ENCODE results near the gene NTRK2.

The NTRK2 gene

DNA sequence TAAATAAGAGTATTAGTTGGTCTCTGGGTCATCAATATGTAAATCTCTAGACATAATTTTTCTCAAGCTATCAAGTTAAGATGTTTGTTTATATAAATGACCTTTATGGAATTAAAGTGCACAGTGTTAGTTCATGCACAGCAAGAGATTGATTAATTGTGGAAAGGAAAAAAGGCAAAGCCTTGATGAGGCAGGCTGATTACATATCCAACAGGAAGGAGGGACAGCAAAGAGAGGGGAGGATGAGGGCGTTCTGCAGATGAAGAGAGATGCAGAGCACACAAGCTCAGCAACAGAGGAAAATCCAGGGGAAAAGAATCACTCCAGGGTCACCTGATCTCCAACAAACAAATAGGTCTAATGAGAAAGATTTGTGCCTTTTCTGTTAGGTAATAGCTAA lies 16.5 kb downstream of the NTRK2 start:
- no peak for DNase-seq

DNA sequence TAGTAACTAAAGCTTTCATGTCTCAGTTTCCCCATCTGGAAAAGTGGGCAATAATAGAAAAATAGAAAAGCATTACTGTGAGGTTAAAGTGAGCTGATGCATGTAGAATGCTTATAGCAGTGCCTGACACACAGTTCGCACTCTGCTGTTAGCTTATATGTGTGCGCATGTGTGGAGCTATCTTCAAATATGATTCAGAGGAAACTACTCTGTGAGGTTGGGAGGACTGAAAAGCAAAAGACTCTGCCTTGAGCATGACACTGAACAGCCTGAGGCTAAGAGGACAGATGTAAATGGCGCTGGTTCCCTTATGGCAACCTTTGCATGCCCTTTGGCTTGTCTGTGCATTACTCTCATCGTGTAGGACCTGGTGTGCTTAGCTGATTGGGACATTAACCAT lies 19.4 kb downstream of the NTRK2 start:
- DNase-seq, result no peak

DNA sequence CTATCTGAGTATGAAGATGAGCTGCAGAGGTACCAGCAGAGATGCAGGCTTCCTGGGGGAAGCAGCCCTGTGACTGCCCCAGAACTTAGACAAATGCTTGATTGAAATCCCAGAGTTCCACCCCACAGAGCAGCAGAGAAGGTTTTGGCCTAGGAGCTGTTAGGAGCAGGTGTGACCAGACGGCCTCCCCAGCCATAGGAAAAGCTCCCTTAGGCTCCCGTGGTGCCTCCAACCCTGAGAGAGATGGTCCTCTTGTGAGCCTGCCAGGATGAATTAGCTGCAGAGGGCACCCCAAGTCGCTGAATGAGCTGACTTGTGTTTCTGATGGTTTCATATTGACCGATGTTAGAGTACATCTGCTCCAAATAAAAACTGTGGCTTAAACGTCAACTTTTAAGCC lies 22.1 kb downstream of the NTRK2 start:
- no peak for DNase-seq

DNA sequence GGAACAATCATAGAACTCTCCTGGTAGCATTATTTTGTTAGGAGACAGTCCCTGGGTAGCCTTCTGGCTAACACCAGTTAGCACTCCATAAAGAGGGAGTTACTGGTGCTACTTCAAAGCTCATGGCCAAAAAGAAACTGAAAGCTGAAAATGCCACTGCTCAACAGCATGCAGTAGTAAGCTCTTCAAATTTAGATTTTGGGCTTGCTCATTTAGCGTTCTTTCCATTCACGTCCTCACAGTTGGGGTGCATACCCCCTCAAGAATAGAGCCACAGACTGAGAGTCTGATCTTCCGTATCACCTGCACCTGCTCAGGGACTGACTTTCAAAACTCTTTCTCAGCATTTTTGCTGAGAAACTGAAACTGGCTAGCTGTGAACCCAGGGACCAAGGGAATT lies 24.7 kb downstream of the NTRK2 start:
- DNase-seq, result no peak

DNA sequence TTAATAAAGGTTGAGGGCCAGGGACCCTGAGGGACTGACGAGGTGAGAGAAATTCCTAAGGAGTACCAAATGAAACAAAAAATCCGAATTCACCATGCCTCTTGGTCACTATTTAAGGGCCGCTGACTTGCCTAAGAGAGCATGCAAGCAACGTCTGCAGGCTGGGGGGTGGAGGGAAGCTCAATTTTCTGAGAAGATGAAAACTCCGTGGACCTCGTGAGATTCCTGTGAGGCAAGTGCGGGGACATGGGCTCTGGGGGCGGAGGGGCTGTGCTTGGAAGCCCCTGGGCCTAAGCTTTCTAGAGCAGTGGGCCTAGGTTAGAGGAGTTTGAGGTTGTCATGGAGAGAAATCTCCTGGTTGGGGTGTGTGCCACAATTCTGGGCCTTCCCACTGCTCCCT lies 27.5 kb downstream of the NTRK2 start:
- no peak for DNase-seq

DNA sequence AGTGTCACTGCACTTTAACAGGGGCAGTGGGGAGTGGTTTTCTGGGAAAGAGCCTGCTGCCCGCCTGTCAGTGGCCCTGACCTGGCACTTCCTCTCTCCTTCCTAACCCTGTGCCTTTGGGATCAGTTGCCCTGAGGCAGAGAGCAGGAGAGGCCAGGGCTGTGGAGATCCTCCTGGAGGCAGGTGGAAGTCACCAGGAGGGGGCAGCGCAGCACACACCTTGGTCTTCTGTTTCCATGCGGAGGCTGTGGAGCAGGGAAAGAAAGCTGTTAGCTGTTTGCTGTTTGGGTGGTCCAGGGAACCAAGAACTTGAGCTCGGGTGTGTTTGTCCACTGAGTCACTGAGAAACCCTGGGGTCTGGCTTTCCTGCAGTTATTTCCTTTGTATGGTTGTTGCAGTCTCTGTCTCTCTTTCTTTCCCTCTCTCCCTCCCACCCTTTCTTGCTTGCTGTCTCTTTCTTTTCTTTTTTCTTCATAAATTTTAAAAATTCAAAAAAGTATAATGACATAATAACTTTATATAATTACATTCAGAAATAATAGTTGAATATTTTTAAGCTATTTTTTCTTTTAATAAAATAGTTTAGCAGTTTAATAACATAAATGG lies 28.1 kb downstream of the NTRK2 start:
- DNase-seq, result peak; percentile 54

DNA sequence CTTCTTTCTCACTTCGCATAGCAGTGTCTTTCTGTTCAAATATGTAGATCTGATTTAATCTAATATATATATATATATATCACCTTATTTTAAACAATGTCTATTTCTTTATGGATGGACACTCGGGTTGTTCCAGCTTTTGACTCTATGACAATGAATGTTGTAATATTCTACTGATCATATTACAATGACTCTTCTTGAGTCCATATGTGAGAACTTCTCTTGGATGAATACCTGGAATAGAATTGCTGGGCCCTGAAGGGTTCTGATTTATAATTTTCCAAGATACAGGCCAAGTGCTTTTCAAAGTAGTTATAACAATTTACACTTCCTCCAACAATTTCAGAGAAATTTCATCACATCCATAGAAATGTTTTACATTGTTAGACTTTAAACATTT lies 28.8 kb downstream of the NTRK2 start:
- no peak for DNase-seq

DNA sequence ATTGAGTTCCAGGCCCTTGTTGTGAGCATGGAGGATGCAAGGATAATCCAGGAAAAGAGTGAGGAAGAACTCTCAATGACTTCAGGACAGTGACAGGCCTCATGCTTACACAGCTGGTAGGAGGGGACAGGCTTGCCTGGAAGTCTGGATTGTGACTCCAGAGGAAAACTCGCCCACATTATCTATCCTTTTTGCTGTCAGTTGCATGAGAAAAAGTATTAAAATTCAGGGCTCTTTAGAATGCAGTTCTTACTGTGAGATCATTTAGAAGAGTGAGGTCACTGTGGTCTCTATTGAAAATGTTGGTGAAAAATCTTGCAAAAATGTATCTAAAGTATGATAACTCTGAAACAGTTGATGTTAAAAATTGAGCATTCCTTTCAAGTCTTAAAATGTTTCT lies 30.5 kb downstream of the NTRK2 start:
- no peak for DNase-seq

DNA sequence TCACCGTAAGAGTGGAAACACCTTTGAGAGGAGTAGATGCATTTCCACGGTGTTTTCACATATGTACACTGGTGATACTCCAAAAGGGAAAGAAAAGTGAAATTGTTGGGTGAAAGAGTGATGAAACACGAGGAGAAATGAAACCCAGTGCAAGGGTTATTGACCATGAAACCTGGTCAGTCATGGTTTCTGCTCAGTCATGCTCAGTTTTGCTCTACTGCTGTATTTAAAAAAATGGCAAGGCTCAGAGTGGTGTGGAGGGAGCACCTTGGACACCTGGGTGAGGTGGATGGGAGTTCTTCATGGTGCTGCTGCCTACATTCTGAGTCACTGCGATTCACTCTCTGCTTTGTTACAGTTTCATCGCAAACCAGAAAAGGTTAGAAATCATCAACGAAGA lies 32.3 kb downstream of the NTRK2 start:
- DNase-seq, result no peak

DNA sequence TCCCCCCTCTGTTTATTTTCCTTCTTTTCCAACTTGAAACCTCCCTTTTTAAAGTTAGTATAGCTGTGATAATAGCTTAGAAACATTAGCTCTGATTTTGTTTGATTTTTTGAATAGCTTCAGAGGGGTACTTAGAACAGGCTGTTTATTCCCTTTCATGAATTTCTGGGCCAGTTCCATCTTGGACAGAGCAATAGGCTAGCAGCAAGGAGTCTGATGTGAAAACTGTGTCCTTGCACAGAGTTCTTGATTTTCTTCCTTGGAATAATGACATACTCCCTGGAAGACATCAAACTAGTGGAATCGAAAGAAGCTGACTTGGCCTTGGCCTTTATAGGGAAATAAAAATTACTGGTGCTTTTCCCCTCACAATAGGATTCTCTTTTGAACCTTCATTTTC lies 32.9 kb downstream of the NTRK2 start:
- no peak for DNase-seq

DNA sequence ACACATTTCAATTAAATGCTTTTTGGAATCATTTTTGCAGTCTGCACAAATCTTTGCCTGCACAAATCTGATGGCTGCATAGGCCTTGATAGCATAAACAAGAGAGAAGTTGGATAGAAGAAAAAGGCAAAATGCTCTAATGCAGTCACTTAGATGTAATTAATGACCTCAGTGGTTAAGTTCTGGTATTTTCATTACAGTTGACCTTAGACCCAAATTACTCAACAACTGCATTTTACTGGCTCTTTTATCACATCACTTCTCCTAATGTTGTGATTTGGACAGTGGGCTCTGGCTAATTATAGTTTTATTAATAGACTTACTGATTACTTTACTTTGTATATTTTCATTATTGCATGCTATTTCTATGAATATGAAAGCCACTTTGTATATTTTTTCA lies 34.3 kb downstream of the NTRK2 start:
- DNase-seq, result no peak

DNA sequence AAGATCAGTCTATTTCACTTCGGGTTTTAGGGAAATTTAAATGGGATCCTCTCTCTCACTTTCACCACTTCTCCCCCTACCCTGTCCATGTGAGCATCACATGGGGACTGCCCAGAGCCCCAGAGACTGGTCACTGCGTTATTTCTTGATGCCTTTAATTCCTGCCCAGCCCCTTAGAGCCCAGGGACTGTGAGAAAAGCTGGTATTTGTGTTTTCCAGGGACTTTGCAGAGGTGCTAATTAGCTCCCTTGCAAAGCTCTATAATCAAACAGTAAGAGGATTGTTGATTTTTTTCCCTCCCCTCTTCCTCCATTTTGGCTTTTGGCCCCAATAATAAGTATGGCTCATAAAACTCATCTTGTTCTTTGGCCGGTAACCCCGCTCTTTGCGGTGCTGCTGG lies 35.6 kb downstream of the NTRK2 start:
- DNase-seq, result no peak

DNA sequence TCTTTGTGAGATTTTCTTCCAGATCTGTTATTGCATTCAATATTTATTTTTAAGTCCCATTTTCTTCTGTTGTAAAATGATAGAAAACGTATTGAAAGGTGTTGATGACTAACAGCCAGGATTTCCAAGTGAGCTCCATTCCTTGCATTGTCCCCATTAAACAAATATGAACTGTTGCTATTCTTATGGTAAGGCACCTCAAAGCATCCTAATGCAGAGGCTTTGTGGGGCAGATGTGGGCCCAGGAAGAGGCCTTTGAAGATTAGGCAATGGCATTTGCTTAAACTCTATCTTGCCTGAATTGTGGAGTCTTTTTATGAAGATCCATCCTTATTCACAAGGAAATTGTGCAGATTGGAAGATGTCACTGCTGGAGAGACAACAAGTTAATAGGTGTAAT lies 38.9 kb downstream of the NTRK2 start:
- no peak for DNase-seq

DNA sequence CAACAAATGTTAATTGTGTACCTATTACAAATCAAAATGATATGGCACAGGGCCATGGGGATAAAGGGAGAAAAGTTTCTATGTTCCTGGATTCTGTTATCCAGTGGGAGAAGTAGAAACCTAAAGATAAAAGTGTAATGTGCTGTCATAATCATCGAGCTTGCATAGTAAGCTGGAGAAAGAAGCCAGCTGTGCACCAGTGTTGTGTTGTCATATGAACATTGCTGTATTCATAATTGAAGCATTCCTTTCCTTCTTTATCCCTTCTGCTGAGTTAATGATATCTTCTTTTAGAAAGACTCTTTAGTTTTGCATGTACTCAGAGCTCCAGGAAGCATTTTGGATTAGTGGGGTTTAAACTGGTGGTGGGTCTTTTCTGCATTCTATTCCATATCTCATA lies 39.5 kb downstream of the NTRK2 start:
- DNase-seq, result no peak

DNA sequence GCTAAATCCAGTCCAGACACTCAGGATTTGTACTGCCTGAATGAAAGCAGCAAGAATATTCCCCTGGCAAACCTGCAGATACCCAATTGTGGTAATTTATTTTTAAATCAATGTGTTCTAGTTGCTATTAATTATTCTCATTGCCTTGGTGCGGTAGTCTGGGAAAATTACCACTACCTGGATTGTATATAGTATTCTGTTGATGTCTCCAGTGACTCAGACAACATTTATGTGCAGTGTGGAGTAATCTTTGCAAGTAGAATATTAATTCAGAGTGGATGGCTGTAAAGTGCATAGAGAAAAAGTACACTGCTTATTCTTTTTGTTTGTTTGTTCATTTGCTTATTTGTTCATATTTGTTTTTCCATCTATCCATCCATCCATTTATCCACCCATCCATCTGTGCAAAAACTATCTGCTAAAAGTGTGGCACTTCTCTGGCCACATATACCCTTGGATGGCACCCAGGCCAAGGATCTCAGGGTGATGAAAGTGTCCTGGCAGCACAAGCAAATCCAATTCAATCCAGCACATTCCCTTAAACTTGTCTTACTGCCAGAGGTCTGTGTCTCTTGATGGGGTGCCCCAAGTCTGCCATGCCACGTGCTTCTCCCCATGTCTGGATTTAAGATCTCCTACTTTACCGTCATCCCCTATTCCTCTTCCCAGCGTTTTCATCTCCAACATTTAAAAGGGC lies 41.3 kb downstream of the NTRK2 start:
- no peak for DNase-seq

DNA sequence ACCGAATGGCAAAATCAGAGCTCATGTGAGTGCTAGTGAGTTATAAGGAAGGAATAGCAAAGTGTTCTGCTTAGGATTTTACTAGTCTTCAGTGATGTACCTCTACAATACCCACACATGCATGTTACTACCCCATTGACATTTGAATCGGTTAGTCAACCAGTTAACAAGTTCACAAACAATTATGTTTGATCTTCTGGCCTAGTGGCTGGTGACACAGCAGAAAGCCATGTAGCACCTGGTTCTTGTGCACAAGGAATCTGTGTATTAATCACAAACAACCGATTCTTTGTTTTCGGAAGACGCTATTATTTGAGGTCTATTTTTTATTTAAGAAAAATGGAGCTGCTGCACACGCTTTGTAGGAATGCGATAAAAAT lies 41.9 kb downstream of the NTRK2 start:
- no peak for DNase-seq

DNA sequence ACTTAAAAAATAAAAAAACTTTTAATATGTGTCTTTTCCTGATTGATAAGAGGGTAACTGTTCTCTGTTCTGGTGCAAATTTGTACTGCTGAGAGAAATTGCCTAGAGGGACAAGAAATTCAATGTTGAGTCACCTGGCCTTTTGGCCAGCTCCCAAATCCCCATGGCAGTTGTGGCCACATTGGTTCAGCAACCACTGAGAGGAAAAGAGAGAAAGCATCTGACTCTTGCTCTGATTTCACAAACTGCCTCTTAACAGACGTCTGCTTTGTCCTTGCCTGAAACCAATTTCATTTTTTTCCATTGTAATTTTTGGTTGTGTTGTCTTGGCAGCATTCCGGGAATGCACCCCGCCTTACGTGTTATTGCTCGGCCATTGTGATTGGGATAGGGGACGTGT lies 42.4 kb downstream of the NTRK2 start:
- peak; percentile 24 for DNase-seq

DNA sequence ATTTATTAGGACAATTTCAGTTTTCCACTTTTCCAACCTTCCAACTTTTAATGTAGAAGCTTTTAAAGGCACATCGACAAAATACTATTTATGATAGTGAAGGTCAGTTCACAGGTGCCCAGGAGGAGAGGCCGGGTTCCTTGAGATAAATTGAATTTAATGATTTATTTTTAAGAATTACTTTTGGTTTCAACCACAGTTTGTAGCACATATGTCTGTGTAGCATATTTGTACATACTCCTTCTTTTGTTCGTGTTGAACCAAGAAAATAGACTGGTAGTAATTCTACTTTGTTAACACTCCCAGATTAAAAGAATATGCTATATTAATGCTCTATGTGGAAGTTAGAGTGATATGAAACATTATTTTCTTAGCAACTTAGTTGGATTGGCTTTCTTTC lies 46.7 kb downstream of the NTRK2 start:
- no peak for DNase-seq

DNA sequence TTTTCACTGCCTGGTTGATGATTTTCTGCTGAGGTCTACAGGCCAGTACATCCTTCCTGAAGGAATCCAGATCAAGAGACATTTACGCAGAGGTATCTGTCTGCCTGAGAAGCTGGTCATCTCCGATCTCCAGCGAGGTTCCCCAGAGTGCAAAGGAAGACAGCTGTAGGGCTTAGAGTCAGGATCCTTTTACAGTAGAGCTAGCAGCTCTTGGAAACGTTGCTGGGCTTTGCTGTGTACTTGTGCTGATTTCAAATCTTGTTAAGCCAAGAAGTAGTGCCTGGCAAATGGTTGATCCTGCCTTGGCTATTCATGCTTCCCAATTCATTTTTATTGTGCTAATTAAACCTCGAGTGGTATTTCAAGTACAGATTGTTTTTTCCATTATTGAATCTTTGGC lies 48.9 kb downstream of the NTRK2 start:
- no peak for DNase-seq

DNA sequence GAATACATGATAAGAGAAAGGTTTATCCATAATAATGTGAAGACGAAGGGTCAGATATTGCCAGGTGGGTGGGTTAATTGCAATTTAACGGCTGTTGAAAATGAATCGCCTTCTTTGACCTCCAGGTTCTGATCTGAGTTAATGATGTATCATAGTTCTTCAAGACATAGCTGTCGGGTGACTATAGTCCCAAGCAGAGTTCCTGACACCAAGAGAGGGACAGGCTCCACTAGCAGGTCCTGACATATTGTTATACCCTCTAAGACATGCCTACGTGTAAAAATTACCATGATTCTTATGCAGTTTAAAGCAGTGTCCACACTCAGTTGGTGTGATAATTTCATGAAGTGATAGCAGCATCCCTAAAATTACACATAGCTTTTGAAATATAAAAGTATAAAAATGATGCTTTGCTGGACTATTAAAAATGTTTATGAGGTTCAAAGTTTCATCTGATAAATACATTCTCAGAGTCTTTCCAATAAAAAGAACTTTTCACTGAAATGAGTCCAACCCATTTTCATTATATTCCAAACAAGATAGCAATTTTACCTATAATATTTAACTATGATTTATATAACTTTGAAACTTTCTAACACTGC lies 53.0 kb downstream of the NTRK2 start:
- DNase-seq, result no peak

DNA sequence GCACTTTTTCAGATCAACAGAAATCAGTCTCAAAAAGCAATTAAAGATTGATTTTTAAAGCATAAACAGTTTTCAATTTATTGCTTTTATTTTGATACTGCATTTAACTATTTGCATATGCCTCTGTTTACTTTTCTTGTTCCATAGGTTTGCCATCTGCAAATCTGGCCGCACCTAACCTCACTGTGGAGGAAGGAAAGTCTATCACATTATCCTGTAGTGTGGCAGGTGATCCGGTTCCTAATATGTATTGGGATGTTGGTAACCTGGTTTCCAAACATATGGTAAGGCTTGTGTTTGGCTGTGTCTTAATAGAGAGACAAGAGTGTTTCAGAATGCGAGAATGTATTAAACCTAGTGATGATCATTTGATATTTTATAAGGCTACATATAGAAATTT lies 53.9 kb downstream of the NTRK2 start:
- DNase-seq, result no peak

DNA sequence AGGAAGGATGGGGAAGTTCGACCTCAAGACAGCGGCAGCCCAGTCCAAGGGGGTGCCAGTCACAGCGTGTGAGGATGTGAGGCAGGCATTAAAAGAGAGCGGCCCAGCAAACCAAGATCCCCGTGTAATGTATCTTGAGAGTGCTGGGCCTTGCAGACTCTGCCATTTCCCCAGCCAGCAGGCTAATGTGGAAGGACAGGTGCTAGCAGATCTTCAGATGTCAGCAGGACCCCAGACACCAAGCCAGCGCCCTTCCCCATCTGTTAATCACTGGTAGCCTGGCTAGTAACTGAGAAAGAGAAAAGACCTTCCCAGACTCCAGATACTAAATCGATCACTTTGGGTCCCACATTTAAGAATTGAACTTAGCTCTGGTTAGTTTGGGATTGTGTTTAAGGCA lies 62.2 kb downstream of the NTRK2 start:
- no peak for DNase-seq

DNA sequence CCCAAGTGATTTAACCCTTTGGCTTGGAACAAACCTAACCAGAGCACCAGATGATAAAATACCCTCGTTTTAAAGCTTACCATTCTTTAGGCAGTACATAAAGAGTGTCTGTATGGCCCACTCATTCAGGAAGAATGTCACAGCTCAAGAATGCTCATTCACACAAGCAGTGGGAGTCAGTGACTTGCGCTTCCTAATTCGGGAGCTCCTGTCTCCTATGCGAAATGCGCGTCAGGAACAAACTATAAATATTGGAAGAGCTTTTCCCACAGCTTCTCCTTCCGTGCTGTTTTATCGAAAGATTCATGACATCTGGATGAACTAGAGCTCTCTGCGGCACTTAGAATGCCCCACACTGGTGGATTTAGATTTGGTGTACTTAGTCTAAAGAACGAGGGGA lies 66.6 kb downstream of the NTRK2 start:
- DNase-seq, result no peak

DNA sequence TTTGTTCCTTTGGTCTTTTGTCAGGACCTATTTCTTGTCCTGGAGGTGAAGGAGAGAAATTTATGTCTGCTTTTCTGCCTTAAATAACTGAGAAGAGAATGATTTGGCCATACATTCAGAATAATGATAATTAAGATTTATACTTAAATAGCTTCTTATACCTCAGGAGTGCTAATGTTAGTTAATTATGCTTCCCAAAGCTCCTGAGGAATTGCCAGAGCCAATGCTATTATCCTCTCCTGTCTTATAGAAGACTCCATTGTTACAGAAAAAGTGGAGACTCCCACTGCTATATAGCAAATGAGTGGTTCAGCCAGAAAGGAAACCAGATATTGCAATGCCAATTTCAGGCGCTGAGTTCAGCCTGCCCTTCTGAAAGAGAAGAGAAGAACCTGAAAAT lies 67.0 kb downstream of the NTRK2 start:
- no peak for DNase-seq

DNA sequence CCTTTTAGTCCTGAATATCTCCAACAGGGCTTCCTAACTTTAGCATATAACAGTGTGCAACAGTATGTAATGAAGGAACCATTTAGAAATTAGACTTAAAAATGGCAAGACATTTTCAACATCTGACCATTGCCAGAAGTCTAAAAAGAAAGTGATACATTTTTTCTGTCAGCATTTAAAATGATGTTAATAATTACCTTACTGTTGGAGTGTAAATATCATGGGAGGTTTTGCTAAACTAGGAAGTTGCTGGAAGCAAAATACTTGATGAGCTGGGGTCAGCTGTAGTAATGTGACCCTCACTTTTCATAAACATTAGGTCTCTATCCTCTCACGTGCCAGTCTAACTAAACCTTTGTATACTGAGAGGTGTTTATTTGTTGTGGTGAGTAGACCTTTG lies 68.8 kb downstream of the NTRK2 start:
- DNase-seq, result no peak
